Mesendoderm (in vitro differentiated cells): ENCODE data around the gene ATP6V0C.

Source experiments
- DNase-seq: peaks from one replicate; pipeline ENCODE4 v3.0.0; 2013
- H2AK5ac ChIP-seq: 2 replicates; pipeline ENCODE4 v1.6.1; 2013; ENCODE audit warnings: low read length, inconsistent platforms
- H2BK120ac ChIP-seq: 2 replicates; pipeline ENCODE4 v1.6.1; 2013; ENCODE audit warnings: low read depth, mild to moderate bottlenecking, low read length, moderate library complexity, mixed read lengths
- H2BK15ac ChIP-seq: replicated peaks from 2 replicates; pipeline ENCODE4 v1.6.1; 2013; ENCODE audit warnings: low read depth, mild to moderate bottlenecking, moderate library complexity
- H2BK5ac ChIP-seq: 2 replicates; pipeline ENCODE4 v1.6.1; 2013; ENCODE audit warnings: low read length, inconsistent platforms
- H3K18ac ChIP-seq: 2 replicates; pipeline ENCODE4 v1.6.1; 2013; ENCODE audit warnings: mild to moderate bottlenecking, low read length, mixed read lengths
- H3K23ac ChIP-seq: one replicate; pipeline ENCODE4 v1.6.1; 2013; ENCODE audit warnings: low read length
- H3K27ac ChIP-seq: 2 replicates; pipeline ENCODE4 v1.5.1; 2013; ENCODE audit warnings: low read depth, mild to moderate bottlenecking, inconsistent platforms, low read length, moderate library complexity
- H3K27me3 ChIP-seq: 2 replicates; pipeline ENCODE4 v1.6.1; 2013; ENCODE audit warnings: low read length, control low read depth, mild to moderate bottlenecking, inconsistent platforms; ENCODE audit not compliant: insufficient read depth, poor library complexity
- H3K36me3 ChIP-seq: 2 replicates; pipeline ENCODE4 v1.6.1; 2013; ENCODE audit warnings: low read length, inconsistent platforms; ENCODE audit not compliant: control insufficient read depth, insufficient read depth
- H3K4ac ChIP-seq: one replicate; pipeline ENCODE4 v1.6.1; 2013; ENCODE audit warnings: low read depth, mild to moderate bottlenecking, low read length, moderate library complexity
- H3K4me1 ChIP-seq: 2 replicates; pipeline ENCODE4 v1.6.1; 2013; ENCODE audit warnings: low read depth, low read length, inconsistent platforms; ENCODE audit not compliant: control insufficient read depth
- H3K4me2 ChIP-seq: 2 replicates; pipeline ENCODE4 v1.6.1; 2013; ENCODE audit warnings: low read length
- H3K4me3 ChIP-seq: 2 replicates; pipeline ENCODE4 v1.5.1; 2013; ENCODE audit warnings: mild to moderate bottlenecking, low read length
- H3K56ac ChIP-seq: one replicate; pipeline ENCODE4 v1.6.1; 2013; ENCODE audit warnings: low read length
- H3K79me1 ChIP-seq: 2 replicates; pipeline ENCODE4 v1.6.1; 2013; ENCODE audit warnings: low read length, inconsistent platforms
- H3K79me2 ChIP-seq: 2 replicates; pipeline ENCODE4 v1.6.1; 2013; ENCODE audit warnings: mild to moderate bottlenecking, low read length; ENCODE audit not compliant: control insufficient read depth, insufficient read depth
- H3K9ac ChIP-seq: 2 replicates; pipeline ENCODE4 v1.6.1; 2013; ENCODE audit warnings: low read length, inconsistent platforms
- H4K5ac ChIP-seq: one replicate; pipeline ENCODE4 v1.6.1; 2013; ENCODE audit warnings: low read length
- H4K8ac ChIP-seq: one replicate; pipeline ENCODE4 v1.6.1; 2013; ENCODE audit warnings: low read depth, mild to moderate bottlenecking, control low read depth, low read length, moderate library complexity
- WGBS: extraction: QIAGEN DNeasy Blood & Tissue Kit; methylation state at CpG from one replicate; pipeline ENCODE4 v1.1.7; 2013; ENCODE audit warnings: low lambda C conversion rate, missing lambda C conversion rate; ENCODE audit not compliant: insufficient coverage; ENCODE audit errors: extremely low coverage; 5-methylcytosine and 5-hydroxymethylcytosine counted together

Gene ATP6V0C

DNA sequence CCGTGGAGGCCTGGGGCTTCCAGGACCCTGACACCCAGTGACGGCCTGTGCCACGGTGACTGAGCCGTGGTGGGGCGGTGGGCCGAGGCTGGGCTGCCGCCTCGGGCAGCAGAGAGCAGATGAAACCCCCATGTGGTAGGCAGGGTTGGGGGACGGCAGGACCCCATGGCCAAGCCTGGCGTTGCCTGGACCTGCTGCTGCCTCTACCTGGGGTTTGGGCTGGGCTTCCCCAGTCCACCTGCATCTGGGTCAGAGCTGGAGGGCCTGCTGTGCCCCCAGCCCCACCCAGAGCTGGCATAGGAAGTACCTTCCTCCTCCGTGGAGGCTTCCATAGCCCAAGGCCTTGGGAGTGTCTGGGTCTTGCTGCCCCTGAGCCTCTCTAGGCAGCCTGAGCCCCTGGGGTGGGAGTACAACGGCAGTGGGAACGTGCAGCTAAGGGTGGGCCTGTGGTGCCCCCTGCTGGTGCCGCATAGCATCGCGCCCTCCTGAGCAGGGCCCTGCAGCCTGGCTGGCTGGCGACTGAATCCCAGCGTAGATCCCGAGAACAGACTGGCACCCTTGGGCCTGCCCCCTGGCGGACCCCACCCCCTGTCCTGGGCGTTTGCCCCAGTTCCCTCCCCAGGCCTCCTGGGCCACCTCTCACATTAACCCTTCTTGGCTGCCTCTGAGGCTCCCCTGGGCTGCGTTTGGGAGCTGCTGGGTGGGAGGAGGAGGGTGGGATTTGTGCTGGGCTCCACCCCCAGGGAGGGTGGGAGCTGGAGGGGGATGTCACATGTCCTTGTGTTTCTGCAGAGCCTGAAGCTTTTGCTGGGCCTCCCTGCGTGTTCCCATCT lies 12.6 kb upstream of the ATP6V0C start:
- Histone ChIP-seq H2BK120ac (no peak overlapping the region), H2BK5ac (no peak overlapping the region), H3K79me1 (no peaks in the 10 kb centered on the region), H2BK15ac (no peak overlapping the region), H3K23ac (no peak overlapping the region), H3K4me2 (peak overlapping the region; percentile 43), H3K36me3 (no peaks in the 10 kb centered on the region), H3K4me3 (no peak overlapping the region), H3K4ac (no peak overlapping the region), H2AK5ac (no peak overlapping the region), H3K4me1 (no peaks in the 10 kb centered on the region), H3K56ac (peak overlapping the region; percentile 77), H4K8ac (no peak overlapping the region), H3K27me3 (no peaks in the 10 kb centered on the region), H3K18ac (no peak overlapping the region), H3K9ac (peak overlapping the region; percentile 74), H4K5ac (no peak overlapping the region), H3K27ac (no peak overlapping the region), H3K79me2 (no peaks in the 10 kb centered on the region)
- no CpG with 5 or more reads among the region's 23 CpGs for WGBS
- peak; percentile 85 for DNase-seq

- H3K4ac ChIP-seq, result no peak overlapping the region
- no peaks in the 10 kb centered on the region for H3K79me2 ChIP-seq
- H2BK5ac ChIP-seq, result no peak overlapping the region
- no CpG with 5 or more reads among the region's 18 CpGs for WGBS
- no peak overlapping the region for H2BK120ac ChIP-seq
- no peak overlapping the region for H3K56ac ChIP-seq
- H3K79me1 ChIP-seq, result no peaks in the 10 kb centered on the region
- no peaks in the 10 kb centered on the region for H3K36me3 ChIP-seq
- H2AK5ac ChIP-seq, result no peak overlapping the region
- no peak overlapping the region for H3K4me3 ChIP-seq
- no peak overlapping the region for H3K4me2 ChIP-seq
- H3K27ac ChIP-seq, result no peak overlapping the region
- H3K27me3 ChIP-seq, result no peaks in the 10 kb centered on the region
- H3K4me1 ChIP-seq, result no peaks in the 10 kb centered on the region
- no peak overlapping the region for H4K8ac ChIP-seq
- no peak overlapping the region for H3K9ac ChIP-seq
- no peak overlapping the region for H2BK15ac ChIP-seq
- DNase-seq, result no peak
- H3K23ac ChIP-seq, result no peak overlapping the region
- no peak overlapping the region for H3K18ac ChIP-seq
- H4K5ac ChIP-seq, result no peak overlapping the region
Observed at GRCh38 chr16:2501946-2502895, 11.5 kb upstream of the ATP6V0C start.

- H3K56ac ChIP-seq, result no peak overlapping the region
- no peaks in the 10 kb centered on the region for H3K79me2 ChIP-seq
- H3K27ac ChIP-seq, result no peak overlapping the region
- H4K8ac ChIP-seq, result no peak overlapping the region
- H2BK5ac ChIP-seq, result no peak overlapping the region
- H3K18ac ChIP-seq, result no peak overlapping the region
- no peaks in the 10 kb centered on the region for H3K4me1 ChIP-seq
- H2BK15ac ChIP-seq, result no peak overlapping the region
- no peaks in the 10 kb centered on the region for H3K36me3 ChIP-seq
- H2BK120ac ChIP-seq, result no peak overlapping the region
- no peaks in the 10 kb centered on the region for H3K79me1 ChIP-seq
- H3K4me2 ChIP-seq, result no peak overlapping the region
- no peaks in the 10 kb centered on the region for H3K27me3 ChIP-seq
- H4K5ac ChIP-seq, result no peak overlapping the region
- H3K4me3 ChIP-seq, result no peak overlapping the region
- H3K23ac ChIP-seq, result no peak overlapping the region
- no peak overlapping the region for H3K9ac ChIP-seq
- 100% methylated on average over 1 of the region's 14 CpGs for WGBS
- H3K4ac ChIP-seq, result no peak overlapping the region
- DNase-seq, result no peak
- no peak overlapping the region for H2AK5ac ChIP-seq
Observed at GRCh38 chr16:2505695-2506094, 8.1 kb upstream of the ATP6V0C start.

- no CpG with 5 or more reads among the region's 14 CpGs for WGBS
- Histone ChIP-seq H4K8ac (no peak overlapping the region), H3K9ac (no peak overlapping the region), H3K27me3 (no peaks in the 10 kb centered on the region), H2BK5ac (no peak overlapping the region), H3K18ac (no peak overlapping the region), H3K36me3 (no peaks in the 10 kb centered on the region), H3K79me2 (no peaks in the 10 kb centered on the region), H3K4me2 (no peak overlapping the region), H3K4me3 (no peak overlapping the region), H2AK5ac (no peak overlapping the region), H2BK15ac (no peak overlapping the region), H3K79me1 (no peaks in the 10 kb centered on the region), H4K5ac (no peak overlapping the region), H2BK120ac (no peak overlapping the region), H3K4me1 (no peaks in the 10 kb centered on the region), H3K27ac (no peak overlapping the region), H3K23ac (no peak overlapping the region), H3K56ac (no peak overlapping the region), H3K4ac (no peak overlapping the region)
- no peak for DNase-seq
Observed at GRCh38 chr16:2507052-2507659, 6.6 kb upstream of the ATP6V0C start.

GRCh38 chr16:2507665-2508064 lies 6.1 kb upstream of the ATP6V0C start:
- no peak for DNase-seq
- Histone ChIP-seq H3K79me2 (no peaks in the 10 kb centered on the region), H3K23ac (no peak overlapping the region), H3K36me3 (no peaks in the 10 kb centered on the region), H3K79me1 (no peaks in the 10 kb centered on the region), H2AK5ac (no peak overlapping the region), H3K27ac (no peak overlapping the region), H4K5ac (no peak overlapping the region), H3K4me3 (no peak overlapping the region), H3K27me3 (no peaks in the 10 kb centered on the region), H3K4me2 (no peak overlapping the region), H3K18ac (no peak overlapping the region), H3K9ac (no peak overlapping the region), H4K8ac (no peak overlapping the region), H3K56ac (no peak overlapping the region), H2BK15ac (no peak overlapping the region), H3K4ac (no peak overlapping the region), H2BK120ac (no peak overlapping the region), H2BK5ac (no peak overlapping the region), H3K4me1 (no peaks in the 10 kb centered on the region)
- WGBS, result no CpG with 5 or more reads among the region's 11 CpGs
